Neural progenitor cell (in vitro differentiated cells): ENCODE data around the gene EME2. TPM values are rescaled to one million over a fixed set of nuclear protein-coding genes. Genes with fewer than 3 reads are reported as not detected.
A peak's percentile ranks its signal among the peaks of the same experiment; 100 is the strongest.

Experiments
- DNase-seq: peaks from one replicate; pipeline ENCODE4 v3.0.0-alpha.2; 2016; ENCODE audit warnings: low spot score
- H2AFZ ChIP-seq: fragments of 200-600 bp; sonication (generic); replicated peaks from 2 replicates; pipeline ENCODE4 v1.6.1; 2016; ENCODE audit warnings: antibody characterized with exemption
- H3F3A ChIP-seq: fragments of 200-600 bp; sonication (generic); 2 replicates; pipeline ENCODE4 v1.6.1; 2016; ENCODE audit warnings: antibody characterized with exemption, low read depth
- H3K27ac ChIP-seq: fragments of 200-600 bp; sonication (generic); 2 replicates; pipeline ENCODE4 v1.5.1; 2016; ENCODE audit warnings: mild to moderate bottlenecking
- H3K27me3 ChIP-seq: fragments of 200-600 bp; sonication (generic); 2 replicates; pipeline ENCODE4 v1.6.1; 2016; ENCODE audit warnings: mild to moderate bottlenecking, moderate library complexity
- H3K36me3 ChIP-seq: fragments of 200-600 bp; sonication (generic); 2 replicates; pipeline ENCODE4 v1.5.1; 2016
- H3K4me1 ChIP-seq: fragments of 200-600 bp; sonication (generic); 2 replicates; pipeline ENCODE4 v1.6.1; 2016; ENCODE audit warnings: mixed run types
- H3K4me2 ChIP-seq: fragments of 200-600 bp; sonication (generic); 2 replicates; pipeline ENCODE4 v1.6.1; 2016
- H3K4me3 ChIP-seq: fragments of 200-600 bp; sonication (generic); 2 replicates; pipeline ENCODE4 v1.5.1; 2016
- H3K79me2 ChIP-seq: fragments of 200-600 bp; sonication (generic); 2 replicates; pipeline ENCODE4 v1.6.1; 2016; ENCODE audit warnings: low read depth
- H3K9ac ChIP-seq: fragments of 200-600 bp; sonication (generic); 2 replicates; pipeline ENCODE4 v1.6.1; 2016
- H3K9me3 ChIP-seq: fragments of 200-600 bp; sonication (generic); 2 replicates; pipeline ENCODE4 v1.5.1; 2016; ENCODE audit warnings: low read depth
- H4K20me1 ChIP-seq: fragments of 200-600 bp; sonication (generic); 2 replicates; pipeline ENCODE4 v1.6.1; 2016; ENCODE audit warnings: low read depth
- H3K27ac Mint-ChIP-seq: 3 replicates; pipeline ENCODE4 v1.8.0; 2021; ENCODE audit warnings: mixed read lengths
- H3K27me3 Mint-ChIP-seq: 2 replicates; pipeline ENCODE4 v1.8.0; 2022; ENCODE audit warnings: low read depth, mild to moderate bottlenecking, inconsistent platforms, moderate library complexity, mixed read lengths; ENCODE audit not compliant: insufficient read depth
- H3K36me3 Mint-ChIP-seq: 3 replicates; pipeline ENCODE4 v1.8.0; 2021; ENCODE audit warnings: mixed read lengths
- H3K4me1 Mint-ChIP-seq: 3 replicates; pipeline ENCODE4 v1.8.0; 2021; ENCODE audit warnings: mixed read lengths
- H3K4me3 Mint-ChIP-seq: 3 replicates; pipeline ENCODE4 v1.8.0; 2021; ENCODE audit warnings: mild to moderate bottlenecking, moderate library complexity, mixed read lengths
- H3K9me3 Mint-ChIP-seq: 3 replicates; pipeline ENCODE4 v1.8.0; 2020; ENCODE audit warnings: mixed read lengths
- CTCF ChIP-seq: fragments of 200-600 bp; sonication (generic); IDR thresholded peaks from 2 replicates; pipeline ENCODE4 v1.5.1; 2017; ENCODE audit warnings: antibody characterized with exemption, mild to moderate bottlenecking
- EZH2 ChIP-seq: fragments of 200-600 bp; sonication (generic); IDR thresholded peaks from 2 replicates; pipeline ENCODE4 v1.6.1; 2017; ENCODE audit warnings: antibody characterized with exemption, mild to moderate bottlenecking, moderate library complexity
- EZH2phosphoT487 ChIP-seq: fragments of 200-600 bp; sonication (generic); IDR thresholded peaks from 2 replicates; pipeline ENCODE4 v1.6.1; 2017; ENCODE audit warnings: antibody characterized with exemption
- total RNA-seq: library from RNA; depleted of rRNA; stranded (reverse); fragments of >200 nt; gene quantifications from 2 replicates; pipeline ENCODE4 v1.2.3, GENCODE V29; 2015; ENCODE audit warnings: low replicate concordance

The EME2 gene
- total RNA-seq: 2.3 and 10.3 TPM in 2 replicates

- Histone ChIP-seq H3K4me1 (peaks cover 5% of the 10 kb centered on the region), H3F3A (peaks cover 7% of the 10 kb centered on the region), H3K9ac (peak within 1 kb of the TSS; percentile 59), H2AFZ (peak within 1 kb of the TSS; percentile 80), H3K79me2 (peaks cover 25% of the 10 kb centered on the region), H3K36me3 (no peaks in the 10 kb centered on the region), H4K20me1 (peaks cover 38% of the 10 kb centered on the region), H3K4me2 (peak within 1 kb of the TSS; percentile 95), H3K27ac (no peak within 1 kb of the TSS), H3K27me3 (no peaks in the 10 kb centered on the region), H3K4me3 (peak within 1 kb of the TSS; percentile 83), H3K9me3 (no peaks in the 10 kb centered on the region)
- no peak within 1 kb of the TSS for H3K27ac Mint-ChIP-seq
- H3K27me3 Mint-ChIP-seq: peaks cover 7% of the 10 kb centered on the region
- peaks cover 3% of the 10 kb centered on the region for H3K36me3 Mint-ChIP-seq
- H3K4me1 Mint-ChIP-seq: peaks cover 10% of the 10 kb centered on the region
- H3K9me3 Mint-ChIP-seq: no peaks in the 10 kb centered on the region
- peak within 1 kb of the TSS; percentile 97 for H3K4me3 Mint-ChIP-seq
- peak; percentile 54 for DNase-seq
- TF ChIP-seq EZH2phosphoT487: no peak
- TF ChIP-seq CTCF: no peak
- no peak for TF ChIP-seq EZH2
Measured at GRCh38 chr16:1772362-1772907, at the start of gene EME2. EME2 (plus strand) TSS chr16:1772810; CDS start chr16:1773228, 418 bp downstream.

- peaks cover 8% of the 10 kb centered on the region for H3K79me2 ChIP-seq
Measured at GRCh38 chr16:1723450-1724147, 49.0 kb upstream of the EME2 start.

GRCh38 chr16:1724491-1724890 lies 48.1 kb upstream of the EME2 start:
- Histone ChIP-seq H3K79me2 (peaks cover 8% of the 10 kb centered on the region), H3K4me3 (no peak overlapping the region), H3K4me2 (no peak overlapping the region), H3K27me3 (no peaks in the 10 kb centered on the region), H3K4me1 (no peaks in the 10 kb centered on the region), H3K36me3 (no peaks in the 10 kb centered on the region), H3F3A (peaks cover 3% of the 10 kb centered on the region), H3K27ac (no peak overlapping the region), H4K20me1 (peaks cover 8% of the 10 kb centered on the region), H3K9ac (no peak overlapping the region), H3K9me3 (no peaks in the 10 kb centered on the region), H2AFZ (no peak overlapping the region)
- Mint-ChIP-seq H3K9me3 (no peaks in the 10 kb centered on the region), H3K4me3 (no peak overlapping the region), H3K27me3 (peaks cover 2% of the 10 kb centered on the region), H3K27ac (no peak overlapping the region), H3K36me3 (peaks cover 12% of the 10 kb centered on the region), H3K4me1 (peaks cover 7% of the 10 kb centered on the region)
- TF ChIP-seq CTCF (no peak), EZH2 (no peak), EZH2phosphoT487 (no peak)
- no peak for DNase-seq

More at GRCh38 chr16:1723450-1724147, 49.0 kb upstream of the EME2 start:
- Histone ChIP-seq H3F3A (peaks cover 3% of the 10 kb centered on the region), H4K20me1 (peaks cover 6% of the 10 kb centered on the region), H3K27me3 (no peaks in the 10 kb centered on the region), H3K9me3 (no peaks in the 10 kb centered on the region), H2AFZ (no peak overlapping the region), H3K4me2 (no peak overlapping the region), H3K36me3 (no peaks in the 10 kb centered on the region), H3K4me1 (no peaks in the 10 kb centered on the region), H3K9ac (no peak overlapping the region), H3K4me3 (no peak overlapping the region), H3K27ac (no peak overlapping the region)
- Mint-ChIP-seq H3K36me3 (peaks cover 12% of the 10 kb centered on the region), H3K9me3 (no peaks in the 10 kb centered on the region), H3K27me3 (peaks cover 2% of the 10 kb centered on the region), H3K4me3 (no peak overlapping the region), H3K27ac (no peak overlapping the region), H3K4me1 (peaks cover 7% of the 10 kb centered on the region)
- peak; percentile 47 for DNase-seq
- peak; percentile 77 for TF ChIP-seq CTCF
- no peak for TF ChIP-seq EZH2phosphoT487
